CD4-positive, alpha-beta T cell (primary cell): ENCODE measurements around the gene CD70. TPM values are rescaled to one million over a fixed set of nuclear protein-coding genes. Genes with fewer than 3 reads are reported as not detected.
"Not testable (repeated sequence)": the region's sequence is repeated elsewhere in the genome, so short reads cannot be mapped to it uniquely, and the experiment has no call there.

ENCODE experiments used
- ATAC-seq: fragments of 200-7000 bp; cut with Tn5 transposase; one replicate; pipeline ENCODE4 v1.10.0; 2022; ENCODE audit warnings: mild to moderate bottlenecking; ENCODE audit not compliant: poor library complexity
- CTCF ChIA-PET: fragments of 350-600 bp; sonication (Branson Sonifier 250); formaldehyde crosslinking; loops from one replicate; lab custom pipeline; 2021; ENCODE audit warnings: antibody characterized with exemption, inconsistent platforms; lab: Charles Lee
- POLR2A ChIA-PET: fragments of 350-600 bp; sonication (Branson Sonifier 250); formaldehyde crosslinking; loops from one replicate; lab custom pipeline; 2021; ENCODE audit warnings: antibody characterized with exemption, inconsistent platforms; lab: Charles Lee
- DNase-seq, 14 experiments: peaks; one replicate each; pipeline ENCODE4 v3.0.0-alpha.2; 2013 to 2020; ENCODE audit warnings: mixed read lengths in 2 of 14
- H3K27ac ChIP-seq, 2 donors: one replicate each; pipeline versions ENCODE4 v1.5.1 to v1.7.0; 2013; ENCODE audit warnings: low read length in 2 of 2, low read depth in 1 of 2, mild to moderate bottlenecking in 1 of 2
- H3K27me3 ChIP-seq, 2 experiments: 1 replicate in 1 of 2; 2 replicates in 1 of 2; pipeline versions ENCODE4 v1.6.1 to v1.7.0; 2013; ENCODE audit warnings: low read length in 2 of 2, control low read depth in 1 of 2, mild to moderate bottlenecking in 1 of 2, moderate library complexity in 1 of 2; ENCODE audit not compliant: insufficient read depth in 2 of 2, control insufficient read depth in 1 of 2
- H3K36me3 ChIP-seq: one replicate; pipeline ENCODE4 v1.6.1; 2013; ENCODE audit warnings: low read length, control low read depth; ENCODE audit not compliant: insufficient read depth
- H3K4me1 ChIP-seq: one replicate; pipeline ENCODE4 v1.6.1; 2013; ENCODE audit warnings: low read length, control low read depth; ENCODE audit not compliant: insufficient read depth
- H3K4me3 ChIP-seq: one replicate; pipeline ENCODE4 v1.5.1; 2013; ENCODE audit warnings: mild to moderate bottlenecking, low read length, moderate library complexity
- H3K9me3 ChIP-seq, 2 experiments: 1 replicate in 1 of 2; 2 replicates in 1 of 2; pipeline versions ENCODE4 v1.6.1 to v1.7.0; 2013; ENCODE audit warnings: low read length in 2 of 2, mild to moderate bottlenecking in 2 of 2, control low read depth in 1 of 2, moderate library complexity in 1 of 2; ENCODE audit not compliant: control insufficient read depth in 1 of 2, insufficient read depth in 1 of 2
- H3K27ac Mint-ChIP-seq: one replicate; pipeline ENCODE4 v1.8.0; 2020; ENCODE audit warnings: mixed read lengths
- H3K27me3 Mint-ChIP-seq: one replicate; pipeline ENCODE4 v1.8.0; 2021; ENCODE audit warnings: mixed read lengths
- H3K36me3 Mint-ChIP-seq: one replicate; pipeline ENCODE4 v1.8.0; 2021; ENCODE audit warnings: low read depth, mixed read lengths
- H3K4me1 Mint-ChIP-seq: one replicate; pipeline ENCODE4 v1.8.0; 2021; ENCODE audit warnings: low read depth, mixed read lengths
- H3K4me3 Mint-ChIP-seq: one replicate; pipeline ENCODE4 v1.8.0; 2020; ENCODE audit warnings: mild to moderate bottlenecking, mixed read lengths
- H3K9me3 Mint-ChIP-seq: one replicate; pipeline ENCODE4 v1.8.0; 2020; ENCODE audit warnings: mixed read lengths
- intact Hi-C, 2 experiments: fragments of 100-400 bp; cut with DNase I in 1 of 2; cut with micrococcal nuclease in 1 of 2; formaldehyde crosslinking; loops; one replicate each; pipeline versions ENCODE4 v1.15.1 to v1.9.0; 2023 to 2025; cut with DNase I, micrococcal nuclease
- total RNA-seq, 174 experiments: library from RNA in 2 of 174; stranded (reverse) in 2 of 174; gene quantifications; one replicate each; pipeline ENCODE4 v1.2.3 and lab custom pipeline; 2021 to 2026
- TF ChIP-seq, protein P1 (sequence below): fragments of 200-600 bp; IDR thresholded peaks from one replicate; pipeline ENCODE4 v1.8.0; 2022; ENCODE audit warnings: antibody characterized with exemption, mild to moderate bottlenecking

The CD70 gene
- total RNA-seq, 2 experiments from 2014 or later, result not detected

- Mint-ChIP-seq H3K4me3 (no peak overlapping the region), H3K27ac (no peak overlapping the region), H3K36me3 (no peaks in the 10 kb centered on the region), H3K9me3 (no peaks in the 10 kb centered on the region), H3K4me1 (no peaks in the 10 kb centered on the region), H3K27me3 (peaks cover 39% of the 10 kb centered on the region)
- DNase-seq, result no peak
- CTCF ChIA-PET, result no interaction called here
- TF ChIP-seq, protein P1, sequence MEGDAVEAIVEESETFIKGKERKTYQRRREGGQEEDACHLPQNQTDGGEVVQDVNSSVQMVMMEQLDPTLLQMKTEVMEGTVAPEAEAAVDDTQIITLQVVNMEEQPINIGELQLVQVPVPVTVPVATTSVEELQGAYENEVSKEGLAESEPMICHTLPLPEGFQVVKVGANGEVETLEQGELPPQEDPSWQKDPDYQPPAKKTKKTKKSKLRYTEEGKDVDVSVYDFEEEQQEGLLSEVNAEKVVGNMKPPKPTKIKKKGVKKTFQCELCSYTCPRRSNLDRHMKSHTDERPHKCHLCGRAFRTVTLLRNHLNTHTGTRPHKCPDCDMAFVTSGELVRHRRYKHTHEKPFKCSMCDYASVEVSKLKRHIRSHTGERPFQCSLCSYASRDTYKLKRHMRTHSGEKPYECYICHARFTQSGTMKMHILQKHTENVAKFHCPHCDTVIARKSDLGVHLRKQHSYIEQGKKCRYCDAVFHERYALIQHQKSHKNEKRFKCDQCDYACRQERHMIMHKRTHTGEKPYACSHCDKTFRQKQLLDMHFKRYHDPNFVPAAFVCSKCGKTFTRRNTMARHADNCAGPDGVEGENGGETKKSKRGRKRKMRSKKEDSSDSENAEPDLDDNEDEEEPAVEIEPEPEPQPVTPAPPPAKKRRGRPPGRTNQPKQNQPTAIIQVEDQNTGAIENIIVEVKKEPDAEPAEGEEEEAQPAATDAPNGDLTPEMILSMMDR, result no peak
- no peak for ATAC-seq
- POLR2A ChIA-PET, result no interaction called here
- Histone ChIP-seq H3K27ac (no peak overlapping the region), H3K4me1 (no peaks in the 10 kb centered on the region), H3K27me3 (peaks cover 0 to 7% of the 10 kb centered on the region in 2 experiments), H3K36me3 (no peaks in the 10 kb centered on the region), H3K4me3 (no peak overlapping the region), H3K9me3 (peaks cover 0 to 4% of the 10 kb centered on the region in 2 experiments)
- intact Hi-C loops, result no loop called here
Measured at GRCh38 chr19:6610934-6611852, 20.2 kb upstream of the CD70 start.

DNA sequence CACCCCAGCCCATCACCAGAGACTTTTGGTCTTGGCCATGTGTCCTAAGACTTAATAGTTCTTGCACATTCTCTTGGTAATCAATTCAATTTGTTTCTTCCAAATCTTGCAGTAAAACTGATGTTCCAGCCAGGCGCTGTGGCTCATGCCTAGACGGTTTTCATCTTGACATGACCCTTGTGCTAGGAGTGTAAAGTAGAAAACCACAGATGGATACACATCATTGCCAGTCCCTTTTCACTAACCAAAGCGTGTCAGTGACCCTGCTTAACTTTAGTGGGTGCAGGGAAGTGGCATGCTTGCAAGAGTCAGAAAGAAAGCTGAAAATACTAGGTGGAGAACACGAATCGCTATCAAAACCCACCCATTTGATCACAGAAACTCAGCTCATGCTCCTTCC is 18.0 kb upstream of the CD70 start:
- peaks cover 0 to 4% of the 10 kb centered on the region in 2 experiments for H3K9me3 ChIP-seq
- intact Hi-C loops, result no loop called here
- H3K4me3 Mint-ChIP-seq, result no peak overlapping the region
- POLR2A ChIA-PET, result interaction anchor here (0.7 kb wide), 1 partner anchor 9 kb away, joined by 4 read pairs; no protein-coding TSS in a partner anchor
- CTCF ChIA-PET, result no interaction called here
- ATAC-seq (no peak), DNase-seq (no peak)
- H3K27me3 Mint-ChIP-seq, result peaks cover 28% of the 10 kb centered on the region
- H3K36me3 Mint-ChIP-seq, result no peaks in the 10 kb centered on the region
- peaks cover 0 to 7% of the 10 kb centered on the region in 2 experiments for H3K27me3 ChIP-seq
- no peak overlapping the region for H3K27ac Mint-ChIP-seq
- peaks cover 2% of the 10 kb centered on the region for H3K4me1 ChIP-seq
- H3K4me3 ChIP-seq, result no peak overlapping the region
- H3K36me3 ChIP-seq, result no peaks in the 10 kb centered on the region
- no peaks in the 10 kb centered on the region for H3K9me3 Mint-ChIP-seq
- TF ChIP-seq, protein P1, result no peak
- no peak overlapping the region for H3K27ac ChIP-seq
- H3K4me1 Mint-ChIP-seq, result peaks cover 6% of the 10 kb centered on the region

GRCh38 chr19:6608146-6608545 is 17.2 kb upstream of the CD70 start:
- H3K36me3 Mint-ChIP-seq, H3K27me3 ChIP-seq, intact Hi-C loops, POLR2A ChIA-PET, H3K9me3 ChIP-seq, H3K27ac Mint-ChIP-seq, H3K4me3 Mint-ChIP-seq, H3K4me1 ChIP-seq, H3K27ac ChIP-seq, ATAC-seq, CTCF ChIA-PET, H3K36me3 ChIP-seq, H3K4me3 ChIP-seq, DNase-seq, H3K9me3 Mint-ChIP-seq: not testable (repeated sequence)
- Mint-ChIP-seq H3K4me1 (peaks cover 10% of the 10 kb centered on the region), H3K27me3 (peaks cover 28% of the 10 kb centered on the region)

GRCh38 chr19:6606276-6607070 is 15.5 kb upstream of the CD70 start:
- CTCF ChIA-PET, H3K4me3 ChIP-seq, H3K27me3 ChIP-seq, H3K9me3 ChIP-seq, DNase-seq, H3K9me3 Mint-ChIP-seq, H3K36me3 ChIP-seq, H3K27ac ChIP-seq, intact Hi-C loops, H3K36me3 Mint-ChIP-seq, H3K4me3 Mint-ChIP-seq, ATAC-seq, H3K27ac Mint-ChIP-seq, POLR2A ChIA-PET: not testable (repeated sequence)
- peaks cover 16% of the 10 kb centered on the region for H3K27me3 Mint-ChIP-seq
- H3K4me1 ChIP-seq, result peaks cover 12% of the 10 kb centered on the region
- peaks cover 10% of the 10 kb centered on the region for H3K4me1 Mint-ChIP-seq
